Hepatocyte (in vitro differentiated cells): ENCODE measurements around the gene CDK19. TPM values are rescaled to one million over a fixed set of nuclear protein-coding genes. Genes with fewer than 3 reads are reported as not detected.

Experiments used
- DNase-seq: peaks from one replicate; pipeline ENCODE4 v3.0.0-alpha.2; 2016; ENCODE audit warnings: low spot score
- H2AFZ ChIP-seq: fragments of 200-600 bp; sonication (generic); 2 replicates; pipeline ENCODE4 v1.6.0; 2016; ENCODE audit warnings: antibody characterized with exemption, mild to moderate bottlenecking
- H3K27ac ChIP-seq: fragments of 200-600 bp; sonication (generic); 2 replicates; pipeline ENCODE4 v1.5.1; 2016; ENCODE audit warnings: mild to moderate bottlenecking
- H3K27me3 ChIP-seq: fragments of 200-600 bp; sonication (generic); 2 replicates; pipeline ENCODE4 v1.6.1; 2016
- H3K36me3 ChIP-seq: fragments of 200-600 bp; sonication (generic); replicated peaks from 2 replicates; pipeline ENCODE4 v1.5.1; 2016; ENCODE audit warnings: low read depth; ENCODE audit not compliant: insufficient read depth
- H3K4me1 ChIP-seq: fragments of 200-600 bp; sonication (generic); 2 replicates; pipeline ENCODE4 v1.5.1; 2016; ENCODE audit warnings: mild to moderate bottlenecking, moderate library complexity; ENCODE audit not compliant: insufficient read depth
- H3K4me2 ChIP-seq: fragments of 200-600 bp; sonication (generic); 2 replicates; pipeline ENCODE4 v1.6.0; 2016
- H3K4me3 ChIP-seq: fragments of 200-600 bp; sonication (generic); 2 replicates; pipeline ENCODE4 v1.5.1; 2016; ENCODE audit warnings: mild to moderate bottlenecking
- H3K79me2 ChIP-seq: fragments of 200-600 bp; sonication (generic); 2 replicates; pipeline ENCODE4 v1.6.0; 2017; ENCODE audit warnings: mild to moderate bottlenecking
- H3K9me2 ChIP-seq: fragments of 200-600 bp; sonication (generic); replicated peaks from 2 replicates; pipeline ENCODE4 v1.6.0; 2017; ENCODE audit warnings: mild to moderate bottlenecking; ENCODE audit not compliant: insufficient read depth
- H3K9me3 ChIP-seq: fragments of 200-600 bp; sonication (generic); 2 replicates; pipeline ENCODE4 v1.5.1; 2016; ENCODE audit warnings: low read depth, mild to moderate bottlenecking
- H4K20me1 ChIP-seq: fragments of 200-600 bp; sonication (generic); 2 replicates; pipeline ENCODE4 v1.6.0; 2016; ENCODE audit warnings: mild to moderate bottlenecking; ENCODE audit not compliant: insufficient read depth, poor library complexity, severe bottlenecking
- CTCF ChIP-seq: fragments of 200-600 bp; sonication (generic); IDR thresholded peaks from 2 replicates; pipeline ENCODE4 v1.5.1; 2016; ENCODE audit warnings: antibody characterized with exemption, mild to moderate bottlenecking; ENCODE audit not compliant: poor library complexity
- EZH2 ChIP-seq: fragments of 200-600 bp; sonication (generic); IDR thresholded peaks from 2 replicates; pipeline ENCODE4 v1.6.1; 2016; ENCODE audit warnings: antibody characterized with exemption, mild to moderate bottlenecking, borderline replicate concordance
- EZH2phosphoT487 ChIP-seq: fragments of 200-600 bp; sonication (generic); IDR thresholded peaks from one replicate; pipeline ENCODE4 v1.6.1; 2018; ENCODE audit warnings: antibody characterized with exemption, mild to moderate bottlenecking, low read depth, moderate library complexity; ENCODE audit not compliant: unreplicated experiment, severe bottlenecking
- WGBS: methylation state at CpG from one replicate; pipeline ENCODE4 v1.1.6; 2016; ENCODE audit warnings: low lambda C conversion rate; ENCODE audit errors: missing lambda C conversion rate; 5-methylcytosine and 5-hydroxymethylcytosine counted together
- polyA plus RNA-seq: library from polyadenylated mRNA; unstranded; fragments of >200 nt; fragmentation: Nextera tagmentation; extraction: Ambion mirVana; gene quantifications from 2 replicates; pipeline ENCODE4 v1.2.1, GENCODE V29; 2016
- total RNA-seq: library from RNA; depleted of rRNA; stranded (reverse); fragments of >200 nt; gene quantifications from 2 replicates; pipeline ENCODE4 v1.2.3, GENCODE V29; 2014

Gene CDK19
- total and polyA plus RNA-seq, 2 experiments from 2014 or later: 7.3 to 18.6 TPM

GRCh38 chr6:110665600-110665999, 149.7 kb downstream of the CDK19 start:
- no peak overlapping the region for H3K4me2 ChIP-seq
- no peaks in the 10 kb centered on the region for H3K79me2 ChIP-seq
- H2AFZ ChIP-seq: no peak overlapping the region
- H3K36me3 ChIP-seq: no peaks in the 10 kb centered on the region
- no peaks in the 10 kb centered on the region for H4K20me1 ChIP-seq
- no peak for TF ChIP-seq CTCF
- TF ChIP-seq EZH2: no peak
- TF ChIP-seq EZH2phosphoT487: no peak
- no peaks in the 10 kb centered on the region for H3K9me3 ChIP-seq
- no peak overlapping the region for H3K4me3 ChIP-seq
- no peaks in the 10 kb centered on the region for H3K9me2 ChIP-seq
- H3K27ac ChIP-seq: peak overlapping the region; percentile 54
- H3K4me1 ChIP-seq: peaks cover 6% of the 10 kb centered on the region
- WGBS: 94% methylated on average over 7 of the region's 7 CpGs
- H3K27me3 ChIP-seq: no peaks in the 10 kb centered on the region
- no peak for DNase-seq

- Histone ChIP-seq H3K79me2 (no peaks in the 10 kb centered on the region), H3K4me2 (no peak overlapping the region), H3K27me3 (no peaks in the 10 kb centered on the region), H3K4me1 (peaks cover 6% of the 10 kb centered on the region), H3K9me2 (no peaks in the 10 kb centered on the region), H3K36me3 (no peaks in the 10 kb centered on the region), H2AFZ (no peak overlapping the region), H3K9me3 (no peaks in the 10 kb centered on the region), H3K27ac (peak overlapping the region; percentile 54), H3K4me3 (no peak overlapping the region), H4K20me1 (no peaks in the 10 kb centered on the region)
- WGBS: 56% methylated on average over 1 of the region's 1 CpG
- DNase-seq: no peak
- TF ChIP-seq EZH2phosphoT487: no peak
- TF ChIP-seq EZH2: no peak
- TF ChIP-seq CTCF: no peak
Measured at GRCh38 chr6:110664933-110665332, 150.3 kb downstream of the CDK19 start.

- Histone ChIP-seq H3K4me3 (no peak overlapping the region), H3K9me2 (no peaks in the 10 kb centered on the region), H3K36me3 (no peaks in the 10 kb centered on the region), H2AFZ (no peak overlapping the region), H3K9me3 (no peaks in the 10 kb centered on the region), H3K79me2 (no peaks in the 10 kb centered on the region), H3K27ac (no peak overlapping the region), H3K4me1 (peaks cover 6% of the 10 kb centered on the region), H3K4me2 (no peak overlapping the region), H4K20me1 (no peaks in the 10 kb centered on the region), H3K27me3 (no peaks in the 10 kb centered on the region)
- no peak for DNase-seq
- 93% methylated on average over 1 of the region's 1 CpG for WGBS
- TF ChIP-seq EZH2phosphoT487 (no peak), EZH2 (no peak), CTCF (no peak)
Measured at GRCh38 chr6:110662490-110663211, 152.6 kb downstream of the CDK19 start.

- H3K4me1 ChIP-seq: peaks cover 6% of the 10 kb centered on the region
Measured at GRCh38 chr6:110661414-110661813, 153.9 kb downstream of the CDK19 start.

More at GRCh38 chr6:110661414-110661813, 153.9 kb downstream of the CDK19 start:
- H3K9me2 ChIP-seq: no peaks in the 10 kb centered on the region
- TF ChIP-seq EZH2: no peak
- no peak for TF ChIP-seq CTCF
- TF ChIP-seq EZH2phosphoT487: no peak
- no peak overlapping the region for H3K27ac ChIP-seq
- no peaks in the 10 kb centered on the region for H3K9me3 ChIP-seq
- WGBS: 95% methylated on average over 2 of the region's 2 CpGs
- no peaks in the 10 kb centered on the region for H3K27me3 ChIP-seq
- H3K4me2 ChIP-seq: no peak overlapping the region
- no peak overlapping the region for H3K4me3 ChIP-seq
- H3K36me3 ChIP-seq: no peaks in the 10 kb centered on the region
- no peaks in the 10 kb centered on the region for H3K79me2 ChIP-seq
- H4K20me1 ChIP-seq: no peaks in the 10 kb centered on the region
- H2AFZ ChIP-seq: no peak overlapping the region
- no peak for DNase-seq
